GM23338 (cell line): Measurements from ENCODE around the gene OTUD5.

Experiments
- EZH2 ChIP-seq: fragments of 200-600 bp; sonication (generic); IDR thresholded peaks from one replicate; pipeline ENCODE4 v1.8.0; 2017; ENCODE audit warnings: antibody characterized with exemption, mild to moderate bottlenecking, low read depth; ENCODE audit not compliant: unreplicated experiment
- EZH2phosphoT487 ChIP-seq: fragments of 200-600 bp; sonication (generic); IDR thresholded peaks from one replicate; pipeline ENCODE4 v1.8.1; 2018; ENCODE audit warnings: antibody characterized with exemption; ENCODE audit not compliant: unreplicated experiment
- JUNB ChIP-seq: IDR thresholded peaks from one replicate; pipeline ENCODE4 v1.6.1; 2016; ENCODE audit warnings: antibody characterized with exemption; ENCODE audit not compliant: unreplicated experiment
- POLR2AphosphoS5 ChIP-seq: IDR thresholded peaks from 2 replicates; pipeline ENCODE4 v1.6.1; 2016; ENCODE audit warnings: antibody characterized with exemption, low read depth
- TF ChIP-seq, protein P1 (sequence below), 2 experiments: fragments of 200-600 bp in 1 of 2; sonication (generic) in 1 of 2; conservative IDR thresholded peaks; 2 replicates each; pipeline versions ENCODE4 v1.5.1 to v1.6.1; 2016 to 2017; ENCODE audit warnings: antibody characterized with exemption in 2 of 2, low read depth in 2 of 2, mild to moderate bottlenecking in 2 of 2, moderate library complexity in 1 of 2

DNA sequence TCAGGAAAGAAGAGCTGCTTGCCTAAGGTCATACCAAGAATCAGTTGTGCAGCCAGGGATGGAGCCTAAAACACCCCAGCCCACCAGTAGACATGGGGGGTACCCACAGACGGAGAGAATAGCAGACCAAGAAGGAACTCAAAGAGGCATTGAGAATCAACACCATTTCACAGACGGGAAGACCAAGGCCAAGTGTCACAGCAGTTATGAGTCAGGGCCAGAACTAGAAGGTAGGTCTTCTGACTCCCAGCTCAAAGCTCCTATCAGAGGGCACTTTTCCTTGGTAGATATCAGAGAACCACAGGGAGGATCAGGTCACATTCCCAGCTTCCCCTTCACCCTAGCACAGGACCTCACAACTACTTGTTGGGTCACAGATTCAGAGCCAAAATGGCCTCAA, 14.5 kb downstream of the OTUD5 start:
- TF ChIP-seq, protein P1, sequence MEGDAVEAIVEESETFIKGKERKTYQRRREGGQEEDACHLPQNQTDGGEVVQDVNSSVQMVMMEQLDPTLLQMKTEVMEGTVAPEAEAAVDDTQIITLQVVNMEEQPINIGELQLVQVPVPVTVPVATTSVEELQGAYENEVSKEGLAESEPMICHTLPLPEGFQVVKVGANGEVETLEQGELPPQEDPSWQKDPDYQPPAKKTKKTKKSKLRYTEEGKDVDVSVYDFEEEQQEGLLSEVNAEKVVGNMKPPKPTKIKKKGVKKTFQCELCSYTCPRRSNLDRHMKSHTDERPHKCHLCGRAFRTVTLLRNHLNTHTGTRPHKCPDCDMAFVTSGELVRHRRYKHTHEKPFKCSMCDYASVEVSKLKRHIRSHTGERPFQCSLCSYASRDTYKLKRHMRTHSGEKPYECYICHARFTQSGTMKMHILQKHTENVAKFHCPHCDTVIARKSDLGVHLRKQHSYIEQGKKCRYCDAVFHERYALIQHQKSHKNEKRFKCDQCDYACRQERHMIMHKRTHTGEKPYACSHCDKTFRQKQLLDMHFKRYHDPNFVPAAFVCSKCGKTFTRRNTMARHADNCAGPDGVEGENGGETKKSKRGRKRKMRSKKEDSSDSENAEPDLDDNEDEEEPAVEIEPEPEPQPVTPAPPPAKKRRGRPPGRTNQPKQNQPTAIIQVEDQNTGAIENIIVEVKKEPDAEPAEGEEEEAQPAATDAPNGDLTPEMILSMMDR (conservative IDR thresholded peaks at IDR 0.05; ENCODE audit: low read depth in 2 of 2), result no peak
- TF ChIP-seq JUNB, result no peak
- no peak for TF ChIP-seq POLR2AphosphoS5
- TF ChIP-seq EZH2, result no peak
- TF ChIP-seq EZH2phosphoT487, result no peak
